NB4 (cell line): ENCODE results near the gene UBE2K.
"Not testable (repeated sequence)": the region's sequence is repeated elsewhere in the genome, so short reads cannot be mapped to it uniquely, and the experiment has no call there.

Source experiments
- MYC ChIP-seq: IDR thresholded peaks from 2 replicates; pipeline ENCODE4 v1.6.1; 2011; ENCODE audit warnings: low read depth, low read length
- POLR2A ChIP-seq: IDR thresholded peaks from 2 replicates; pipeline ENCODE4 v1.6.1; 2011; ENCODE audit warnings: mild to moderate bottlenecking; ENCODE audit not compliant: insufficient read length; ENCODE audit errors: extremely low read depth
- TF ChIP-seq, protein P1 (sequence below): IDR thresholded peaks from one replicate; pipeline ENCODE4 v1.5.1; 2012; ENCODE audit warnings: low read depth, low read length
- TF ChIP-seq, protein P2 (sequence below): IDR thresholded peaks from 2 replicates; pipeline ENCODE4 v1.6.1; 2011; ENCODE audit warnings: low read depth, low read length

DNA sequence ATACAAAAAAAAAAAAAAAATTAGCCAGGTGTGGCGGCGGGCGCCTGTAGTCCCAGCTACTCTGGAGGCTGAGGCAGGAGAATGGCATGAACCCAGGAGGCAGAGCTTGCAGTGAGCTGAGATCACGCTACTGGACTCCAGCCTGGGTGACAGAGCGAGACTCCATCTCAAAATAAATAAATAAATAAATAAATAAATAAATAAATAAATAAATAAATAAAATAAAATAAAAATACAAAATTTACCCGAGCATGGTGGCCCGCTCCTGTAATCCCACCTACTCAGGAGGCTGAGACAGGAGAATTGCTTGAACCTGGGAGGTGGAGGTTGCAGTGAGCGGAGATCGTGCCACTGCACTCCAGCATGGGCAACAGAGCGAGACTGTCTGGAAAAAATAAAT lies 22.3 kb upstream of the UBE2K start:
- not testable (repeated sequence) for TF ChIP-seq POLR2A, MYC
- TF ChIP-seq, protein P1, sequence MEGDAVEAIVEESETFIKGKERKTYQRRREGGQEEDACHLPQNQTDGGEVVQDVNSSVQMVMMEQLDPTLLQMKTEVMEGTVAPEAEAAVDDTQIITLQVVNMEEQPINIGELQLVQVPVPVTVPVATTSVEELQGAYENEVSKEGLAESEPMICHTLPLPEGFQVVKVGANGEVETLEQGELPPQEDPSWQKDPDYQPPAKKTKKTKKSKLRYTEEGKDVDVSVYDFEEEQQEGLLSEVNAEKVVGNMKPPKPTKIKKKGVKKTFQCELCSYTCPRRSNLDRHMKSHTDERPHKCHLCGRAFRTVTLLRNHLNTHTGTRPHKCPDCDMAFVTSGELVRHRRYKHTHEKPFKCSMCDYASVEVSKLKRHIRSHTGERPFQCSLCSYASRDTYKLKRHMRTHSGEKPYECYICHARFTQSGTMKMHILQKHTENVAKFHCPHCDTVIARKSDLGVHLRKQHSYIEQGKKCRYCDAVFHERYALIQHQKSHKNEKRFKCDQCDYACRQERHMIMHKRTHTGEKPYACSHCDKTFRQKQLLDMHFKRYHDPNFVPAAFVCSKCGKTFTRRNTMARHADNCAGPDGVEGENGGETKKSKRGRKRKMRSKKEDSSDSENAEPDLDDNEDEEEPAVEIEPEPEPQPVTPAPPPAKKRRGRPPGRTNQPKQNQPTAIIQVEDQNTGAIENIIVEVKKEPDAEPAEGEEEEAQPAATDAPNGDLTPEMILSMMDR, result not testable (repeated sequence)
- TF ChIP-seq, protein P2, sequence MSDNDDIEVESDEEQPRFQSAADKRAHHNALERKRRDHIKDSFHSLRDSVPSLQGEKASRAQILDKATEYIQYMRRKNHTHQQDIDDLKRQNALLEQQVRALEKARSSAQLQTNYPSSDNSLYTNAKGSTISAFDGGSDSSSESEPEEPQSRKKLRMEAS, result not testable (repeated sequence)
